ENCODE data around the gene ABHD8. TPM values are rescaled to one million over a fixed set of nuclear protein-coding genes. Genes with fewer than 3 reads are reported as not detected.

Gene ABHD8
- total RNA-seq, 1 experiment from 2014 or later = 5.2 TPM

GRCh38 chr19:17283504-17283996, 19.7 kb downstream of the ABHD8 start:
- Histone ChIP-seq H3K9me3 (ENCODE audit: control insufficient read depth in 1 of 2, insufficient read depth in 1 of 2, low read depth in 1 of 2, low read length in 2 of 2) (no peaks in the 10 kb centered on the region), H3K4me2 (ENCODE audit: low read length) (no peak overlapping the region), H2AFZ (ENCODE audit: low read depth, low read length, poor library complexity, severe bottlenecking) (no peak overlapping the region), H3K4me1 (ENCODE audit: control insufficient read depth in 1 of 2, insufficient read depth in 2 of 2, low read length in 2 of 2) (peaks cover 0 to 32% of the 10 kb centered on the region in 2 experiments; a peak in 2 of 4 replicates), H3K9me2 (ENCODE audit: insufficient read depth) (no peaks in the 10 kb centered on the region), H3K9ac (ENCODE audit: low read length) (no peak overlapping the region), H3K27ac (ENCODE audit: low read depth, low read length) (no peak overlapping the region; the same call in 1 of the 2 replicates), H3K79me2 (ENCODE audit: insufficient read depth, low read length) (peaks cover 12% of the 10 kb centered on the region; the same call in 1 of the 2 replicates), H3K36me3 (ENCODE audit: control insufficient read depth in 1 of 2, insufficient read depth in 2 of 2, low read length in 2 of 2) (peaks cover 0 to 6% of the 10 kb centered on the region in 2 experiments; a peak in 1 of 4 replicates), H3K27me3 (ENCODE audit: insufficient read depth, low read length) (no peaks in the 10 kb centered on the region), H3K4me3 (replicated peaks in 1 of 2; ENCODE audit: low read depth in 1 of 2, low read length in 2 of 2) (no peak overlapping the region), H4K20me1 (ENCODE audit: insufficient read depth) (no peaks in the 10 kb centered on the region)
- BruUV-seq (replicated peaks) = no TSS peak
- ChIA-PET RAD21 (ENCODE audit: low non-redundant PET in 1 of 2, low total read pairs in 2 of 2, uncharacterized antibody in 2 of 2, unreplicated experiment in 2 of 2) (no interaction called here), CTCF (interaction anchor here (0.5 to 1.5 kb wide), 3 partner anchors 17 to 108 kb away, joined by 3 to 7 read pairs (median 5); partner anchors contain the start of gene BABAM1), POLR2A (no interaction called here)
- no peak for ATAC-seq
- intact Hi-C loops (cut with micrococcal nuclease) = loop anchor here (5.0 kb wide), 1 partner anchor 506 kb away; no protein-coding TSS in a partner anchor
- TF ChIP-seq SP1 (IDR thresholded peaks at IDR 0.05; ENCODE audit: low read depth) (no peak), EGR1 (IDR thresholded peaks at IDR 0.05; ENCODE audit: low read depth) (no peak), FOSL1 (IDR thresholded peaks at IDR 0.05; ENCODE audit: low read depth) (no peak), ZBTB33 (IDR thresholded peaks at IDR 0.05; ENCODE audit: extremely low read depth, insufficient replicate concordance, low read length) (no peak), CTCF (IDR thresholded peaks at IDR 0.05 in 2 of 3, conservative IDR thresholded peaks at IDR 0.05 in 1 of 3; ENCODE audit: borderline replicate concordance in 1 of 3, insufficient read depth in 1 of 3, low read depth in 2 of 3, low read length in 2 of 3) (no peak), JUND (IDR thresholded peaks at IDR 0.05) (no peak), ATF3 (IDR thresholded peaks at IDR 0.05) (no peak), CEBPB (IDR thresholded peaks at IDR 0.05; ENCODE audit: low read depth) (no peak), SRF (IDR thresholded peaks at IDR 0.05; ENCODE audit: low read depth) (no peak), ELF1 (IDR thresholded peaks at IDR 0.05; ENCODE audit: borderline replicate concordance, low read depth) (no peak), EZH2 (IDR thresholded peaks at IDR 0.05) (no peak), POLR2AphosphoS5 (IDR thresholded peaks at IDR 0.05; ENCODE audit: low read depth, low read length) (no peak), EZH2phosphoT487 (IDR thresholded peaks at IDR 0.05; ENCODE audit: borderline replicate concordance) (no peak), ZNF274 (IDR thresholded peaks at IDR 0.05; ENCODE audit: low read depth, low read length) (no peak), RAD21 (IDR thresholded peaks at IDR 0.05; ENCODE audit: low read depth) (no peak), TCF7L2 (IDR thresholded peaks at IDR 0.05; ENCODE audit: borderline replicate concordance, extremely low read depth, insufficient read depth, insufficient read length) (no peak), ZFX (IDR thresholded peaks at IDR 0.05) (no peak), YY1 (IDR thresholded peaks at IDR 0.05; ENCODE audit: extremely low read depth, insufficient replicate concordance, low read depth, low read length) (no peak), CBX3 (IDR thresholded peaks at IDR 0.05; ENCODE audit: low read depth) (no peak)
- no peak for DNase-seq (ENCODE audit: low read depth, low spot score)

Measured in HCT116 (cell line).